Activated CD4-positive, alpha-beta memory T cell treated with anti-CD3 and anti-CD28 coated beads for 36 hours (primary cell): ENCODE data around the gene ZNF358. TPM values are rescaled to one million over a fixed set of nuclear protein-coding genes. Genes with fewer than 3 reads are reported as not detected.
A peak's percentile ranks its signal among the peaks of the same experiment; 100 is the strongest.

ENCODE experiments used
- CTCF ChIA-PET: fragments of 350-600 bp; sonication (Branson Sonifier 250); formaldehyde crosslinking; loops from one replicate; lab custom pipeline; 2021; ENCODE audit warnings: antibody characterized with exemption, inconsistent platforms; lab: Charles Lee
- POLR2A ChIA-PET: fragments of 350-600 bp; sonication (Branson Sonifier 250); formaldehyde crosslinking; loops from one replicate; lab custom pipeline; 2021; ENCODE audit warnings: antibody characterized with exemption; lab: Charles Lee
- DNase-seq: peaks from one replicate; pipeline ENCODE4 v3.0.0-alpha.2; 2020
- H3K27ac Mint-ChIP-seq: one replicate; pipeline ENCODE4 v1.8.0; 2021; ENCODE audit warnings: mixed read lengths
- H3K27me3 Mint-ChIP-seq: one replicate; pipeline ENCODE4 v1.8.0; 2021; ENCODE audit warnings: mixed read lengths
- H3K36me3 Mint-ChIP-seq: one replicate; pipeline ENCODE4 v1.8.0; 2021; ENCODE audit warnings: mixed read lengths
- H3K4me1 Mint-ChIP-seq: one replicate; pipeline ENCODE4 v1.8.0; 2021; ENCODE audit warnings: low read depth, mixed read lengths
- H3K4me3 Mint-ChIP-seq: one replicate; pipeline ENCODE4 v1.8.0; 2021; ENCODE audit warnings: mild to moderate bottlenecking, mixed read lengths
- H3K9me3 Mint-ChIP-seq: one replicate; pipeline ENCODE4 v1.8.0; 2021; ENCODE audit warnings: mixed read lengths
- intact Hi-C: fragments of 100-400 bp; cut with micrococcal nuclease; formaldehyde crosslinking; loops from one replicate; pipeline ENCODE4 v1.15.1; 2023
- total RNA-seq, 2 experiments: library from RNA; stranded (reverse); gene quantifications; one replicate each; pipeline ENCODE4 v1.2.3, GENCODE V29; 2021

The ZNF358 gene
- total RNA-seq, 2 experiments from 2014 or later = 4.6 to 6.0 TPM

DNA sequence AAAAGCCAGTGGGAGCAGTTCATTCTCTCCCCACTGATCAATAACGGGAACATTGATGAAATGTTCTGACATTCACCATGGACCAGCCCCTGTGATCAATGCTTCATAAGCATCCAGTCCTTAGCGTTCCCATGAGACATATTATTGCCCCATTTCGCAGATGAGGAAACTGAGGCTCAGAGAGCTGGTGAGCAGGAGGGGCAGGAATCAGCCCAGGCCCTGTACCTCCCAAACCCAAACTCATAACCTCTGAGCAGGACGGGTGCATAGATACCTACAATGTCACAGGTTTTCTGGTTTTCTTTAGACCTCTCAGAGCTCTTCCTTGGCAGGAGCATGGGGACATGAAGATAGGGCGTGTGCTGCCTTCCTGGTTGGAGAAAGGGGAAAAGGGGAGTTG, 8.6 kb downstream of the ZNF358 start:
- Mint-ChIP-seq H3K4me1 (peaks cover 10% of the 10 kb centered on the region), H3K27me3 (no peaks in the 10 kb centered on the region), H3K27ac (no peak overlapping the region), H3K9me3 (no peaks in the 10 kb centered on the region), H3K4me3 (no peak overlapping the region), H3K36me3 (peaks cover 3% of the 10 kb centered on the region)
- POLR2A ChIA-PET = interaction anchor here (0.6 to 4.0 kb wide), 2 partner anchors 10 to 158 kb away, joined by 4 to 22 read pairs; partner anchors contain the start of gene PNPLA6
- CTCF ChIA-PET = no interaction called here
- no peak for DNase-seq
- intact Hi-C loops = no loop called here

DNA sequence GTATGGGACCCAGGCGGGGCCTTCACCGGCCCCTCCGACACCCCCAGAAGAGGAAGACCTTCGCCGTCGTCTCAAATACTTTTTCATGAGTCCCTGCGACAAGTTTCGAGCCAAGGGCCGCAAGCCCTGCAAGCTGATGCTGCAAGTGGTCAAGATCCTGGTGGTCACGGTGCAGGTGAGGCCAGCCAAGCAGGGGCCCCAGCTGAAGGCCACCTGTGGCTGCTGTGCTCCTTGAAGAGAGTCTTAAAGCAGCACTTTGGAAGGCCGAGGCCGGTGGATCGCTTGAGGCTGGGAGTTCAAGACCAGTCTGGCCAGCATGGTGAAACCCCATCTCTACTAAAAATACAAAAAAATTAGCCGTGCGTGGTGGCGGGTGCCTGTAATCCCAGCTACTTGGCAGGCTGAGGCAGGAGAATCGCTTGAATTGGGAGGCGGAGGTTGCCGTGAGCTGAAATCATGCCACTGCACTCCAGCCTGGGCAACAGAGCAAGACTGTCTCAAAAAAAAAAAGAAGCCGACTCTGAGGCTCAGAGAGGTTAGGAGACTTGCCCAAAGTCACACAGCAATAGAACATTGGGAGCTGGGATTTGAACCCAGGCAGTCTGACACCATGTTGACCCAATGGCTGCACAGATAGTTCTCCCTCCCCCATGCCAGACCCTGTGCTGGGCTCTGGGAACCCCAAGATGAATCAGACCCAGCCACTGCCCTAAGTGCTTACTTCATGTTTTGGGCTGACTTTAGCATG, 9.3 kb downstream of the ZNF358 start:
- no peaks in the 10 kb centered on the region for H3K27me3 Mint-ChIP-seq
- H3K36me3 Mint-ChIP-seq = peaks cover 3% of the 10 kb centered on the region
- intact Hi-C loops = no loop called here

GRCh38 chr19:7526059-7526929, 10.4 kb downstream of the ZNF358 start:
- CTCF ChIA-PET = no interaction called here
- Mint-ChIP-seq H3K9me3 (no peaks in the 10 kb centered on the region), H3K36me3 (peaks cover 6% of the 10 kb centered on the region), H3K4me1 (peaks cover 10% of the 10 kb centered on the region), H3K27ac (no peak overlapping the region), H3K27me3 (no peaks in the 10 kb centered on the region), H3K4me3 (no peak overlapping the region)
- no peak for DNase-seq
- POLR2A ChIA-PET = no interaction called here
- intact Hi-C loops = no loop called here

More for the DNA sequence above, 9.3 kb downstream of the ZNF358 start:
- no peak overlapping the region for H3K4me3 Mint-ChIP-seq
- no peaks in the 10 kb centered on the region for H3K9me3 Mint-ChIP-seq
- H3K4me1 Mint-ChIP-seq = peaks cover 10% of the 10 kb centered on the region
- CTCF ChIA-PET = no interaction called here
- POLR2A ChIA-PET = interaction anchor here (4.0 kb wide), 1 partner anchor 10 kb away, joined by 22 read pairs; the partner anchor contains the start of gene PNPLA6
- no peak overlapping the region for H3K27ac Mint-ChIP-seq
- DNase-seq = no peak

GRCh38 chr19:7527516-7528191, 11.8 kb downstream of the ZNF358 start:
- no peak overlapping the region for H3K27ac Mint-ChIP-seq
- no peaks in the 10 kb centered on the region for H3K9me3 Mint-ChIP-seq
- POLR2A ChIA-PET = no interaction called here
- intact Hi-C loops = no loop called here
- H3K36me3 Mint-ChIP-seq = peaks cover 6% of the 10 kb centered on the region
- CTCF ChIA-PET = no interaction called here
- H3K4me1 Mint-ChIP-seq = peaks cover 4% of the 10 kb centered on the region
- H3K4me3 Mint-ChIP-seq = no peak overlapping the region
- H3K27me3 Mint-ChIP-seq = no peaks in the 10 kb centered on the region
- DNase-seq = no peak

- H3K4me3 Mint-ChIP-seq = no peak overlapping the region
- DNase-seq = no peak
- H3K9me3 Mint-ChIP-seq = no peaks in the 10 kb centered on the region
- H3K4me1 Mint-ChIP-seq = peaks cover 4% of the 10 kb centered on the region
- POLR2A ChIA-PET = no interaction called here
- no peak overlapping the region for H3K27ac Mint-ChIP-seq
- CTCF ChIA-PET = no interaction called here
- peaks cover 6% of the 10 kb centered on the region for H3K36me3 Mint-ChIP-seq
- H3K27me3 Mint-ChIP-seq = no peaks in the 10 kb centered on the region
- intact Hi-C loops = no loop called here
Observed at GRCh38 chr19:7528192-7528519, 12.3 kb downstream of the ZNF358 start.

GRCh38 chr19:7528522-7529245, 12.8 kb downstream of the ZNF358 start:
- ChIA-PET POLR2A (no interaction called here), CTCF (no interaction called here)
- Mint-ChIP-seq H3K27me3 (no peaks in the 10 kb centered on the region), H3K36me3 (peaks cover 6% of the 10 kb centered on the region), H3K4me1 (peaks cover 1% of the 10 kb centered on the region), H3K4me3 (no peak overlapping the region), H3K9me3 (no peaks in the 10 kb centered on the region), H3K27ac (no peak overlapping the region)
- DNase-seq = no peak
- intact Hi-C loops = no loop called here

- no peak overlapping the region for H3K4me3 Mint-ChIP-seq
- no peak for DNase-seq
- H3K4me1 Mint-ChIP-seq = peaks cover 3% of the 10 kb centered on the region
- ChIA-PET CTCF (no interaction called here), POLR2A (no interaction called here)
- H3K27me3 Mint-ChIP-seq = no peaks in the 10 kb centered on the region
- no peak overlapping the region for H3K27ac Mint-ChIP-seq
- no peaks in the 10 kb centered on the region for H3K9me3 Mint-ChIP-seq
- intact Hi-C loops = no loop called here
- H3K36me3 Mint-ChIP-seq = peaks cover 6% of the 10 kb centered on the region
Observed at GRCh38 chr19:7529246-7529600, 13.3 kb downstream of the ZNF358 start.

DNA sequence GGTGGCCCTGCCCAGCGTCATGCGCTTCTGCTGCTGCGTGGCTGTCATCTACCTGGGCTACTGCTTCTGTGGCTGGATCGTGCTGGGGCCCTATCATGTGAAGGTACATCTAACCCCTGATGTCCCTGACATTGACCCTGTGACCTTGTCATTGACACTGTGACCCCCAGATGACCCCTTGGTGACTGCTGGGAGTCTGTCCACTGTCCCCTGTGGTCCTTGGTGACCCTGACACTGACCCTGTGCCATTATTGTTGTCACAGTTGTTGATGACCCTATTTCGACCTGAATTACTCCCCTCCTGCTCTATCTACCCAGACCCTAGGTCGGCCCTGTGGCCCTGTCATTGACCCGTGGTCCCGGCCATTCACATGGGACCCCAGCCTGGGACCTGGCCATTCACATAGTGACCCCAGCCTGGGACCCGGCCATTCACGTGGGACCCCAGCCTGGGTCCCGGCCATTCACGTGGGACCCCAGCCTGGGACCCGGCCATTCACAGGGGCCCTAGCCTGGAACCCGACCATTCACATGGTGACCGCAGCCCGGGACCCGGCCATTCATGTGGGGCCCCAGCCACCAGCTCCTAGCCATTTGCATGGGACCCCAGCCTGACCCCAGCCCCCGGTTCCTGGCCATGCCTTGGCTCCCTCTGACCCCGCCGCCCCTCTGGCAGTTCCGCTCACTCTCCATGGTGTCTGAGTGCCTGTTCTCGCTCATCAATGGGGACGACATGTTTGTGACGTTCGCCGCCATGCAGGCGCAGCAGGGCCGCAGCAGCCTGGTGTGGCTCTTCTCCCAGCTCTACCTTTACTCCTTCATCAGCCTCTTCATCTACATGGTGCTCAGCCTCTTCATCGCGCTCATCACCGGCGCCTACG, 13.9 kb downstream of the ZNF358 start:
- Mint-ChIP-seq H3K4me1 (peaks cover 3% of the 10 kb centered on the region), H3K36me3 (peaks cover 6% of the 10 kb centered on the region), H3K4me3 (no peak overlapping the region), H3K27me3 (no peaks in the 10 kb centered on the region), H3K27ac (no peak overlapping the region), H3K9me3 (no peaks in the 10 kb centered on the region)
- CTCF ChIA-PET = interaction anchor here (1.0 kb wide), 1 partner anchor 140 kb away, joined by 3 read pairs; no protein-coding TSS in a partner anchor
- intact Hi-C loops = loop anchor here (10.0 kb wide), 1 partner anchor 135 kb away; no protein-coding TSS in a partner anchor
- POLR2A ChIA-PET = no interaction called here
- no peak for DNase-seq

- peak overlapping the region; percentile 45 for H3K27ac Mint-ChIP-seq
- H3K9me3 Mint-ChIP-seq = no peaks in the 10 kb centered on the region
- H3K27me3 Mint-ChIP-seq = no peaks in the 10 kb centered on the region
- ChIA-PET CTCF (no interaction called here), POLR2A (no interaction called here)
- H3K36me3 Mint-ChIP-seq = peaks cover 12% of the 10 kb centered on the region
- peaks cover 15% of the 10 kb centered on the region for H3K4me1 Mint-ChIP-seq
- intact Hi-C loops = loop anchor here (10.0 kb wide), 1 partner anchor 139 kb away; no protein-coding TSS in a partner anchor
- peak overlapping the region; percentile 94 for H3K4me3 Mint-ChIP-seq
- DNase-seq = no peak
Observed at GRCh38 chr19:7533281-7533885, 17.5 kb downstream of the ZNF358 start.

DNA sequence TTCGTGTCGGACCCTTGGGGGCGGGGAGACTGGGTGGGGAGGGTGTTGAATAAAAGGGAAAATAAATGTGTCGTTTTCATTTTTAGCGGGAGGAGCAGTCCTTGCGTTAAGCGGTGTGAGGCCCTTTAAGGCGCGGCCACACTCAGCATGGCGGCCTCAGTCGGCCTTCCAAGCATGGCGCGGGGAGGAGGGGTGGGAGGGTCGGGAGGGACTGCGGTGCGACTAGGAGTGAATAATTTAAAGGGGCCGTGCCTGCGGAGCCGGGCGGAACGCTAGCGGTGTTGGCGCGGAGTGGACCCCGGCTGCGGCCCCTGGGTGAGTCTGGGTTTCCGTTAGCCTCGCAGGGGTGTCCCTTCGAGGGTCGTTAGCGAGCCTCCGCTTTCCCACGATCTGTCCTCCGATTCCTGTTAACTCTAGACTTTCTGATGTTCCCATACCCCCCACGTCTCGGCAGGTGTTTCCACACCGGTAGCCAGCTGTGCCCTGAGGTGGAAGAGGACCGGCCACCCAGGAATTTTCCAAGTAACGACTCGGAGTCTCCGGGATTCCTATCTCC, 18.1 kb downstream of the ZNF358 start:
- ChIA-PET CTCF (interaction anchor here (1.2 to 1.7 kb wide), 2 partner anchors 12 to 34 kb away, joined by 5 to 10 read pairs; partner anchors contain the start of gene MCOLN1), POLR2A (interaction anchor here (1.8 kb wide), 1 partner anchor 11 kb away, joined by 22 read pairs; the partner anchor contains the start of gene MCOLN1)
- peak; percentile 91 for DNase-seq
- Mint-ChIP-seq H3K9me3 (no peaks in the 10 kb centered on the region), H3K4me1 (peaks cover 15% of the 10 kb centered on the region), H3K27ac (peak overlapping the region; percentile 85), H3K36me3 (peaks cover 17% of the 10 kb centered on the region), H3K4me3 (peak overlapping the region; percentile 94), H3K27me3 (no peaks in the 10 kb centered on the region)
- intact Hi-C loops = loop anchor here (2.0 to 10.0 kb wide), 2 partner anchors 35 to 139 kb away; no protein-coding TSS in a partner anchor
